ENCODE data around the gene FCHSD2.

GRCh38 chr11:73121692-73122091 is 20.4 kb downstream of the FCHSD2 start:
- TF ChIP-seq EZH2 (IDR thresholded peaks at IDR 0.05; ENCODE audit: insufficient read depth, poor library complexity, severe bottlenecking): no peak
- TF ChIP-seq EZH2phosphoT487 (IDR thresholded peaks at IDR 0.05; ENCODE audit: insufficient read depth, low read depth): no peak

Measured in GM23248 (cell line).